ENCODE measurements around the gene SMCP. TPM values are rescaled to one million over a fixed set of nuclear protein-coding genes. Genes with fewer than 3 reads are reported as not detected.

The SMCP gene
- total RNA-seq, 6 experiments from 2014 or later, result not detected

- no peak within 1 kb of the TSS for H3K4me3 Mint-ChIP-seq
- H3K4me1 Mint-ChIP-seq (ENCODE audit: low read depth), result no peaks in the 10 kb centered on the region; the same call in 1 of the 2 replicates
- H3K27ac Mint-ChIP-seq, result no peak within 1 kb of the TSS
- no peak for TF ChIP-seq CTCF (IDR thresholded peaks at IDR 0.05)
- no peak for DNase-seq
- H3K9me3 Mint-ChIP-seq, result no peaks in the 10 kb centered on the region; the same call in 1 of the 2 replicates
- H3K36me3 Mint-ChIP-seq (ENCODE audit: low read depth), result no peaks in the 10 kb centered on the region
- H3K27me3 Mint-ChIP-seq (ENCODE audit: insufficient read depth), result peaks cover 7% of the 10 kb centered on the region; the same call in 1 of the 2 replicates
These were observed 18.4 kb upstream of the SMCP start, which contains the start of gene LCE7A for GRCh38 chr1:152859696-152860095. TSS of gene LCE7A (plus strand) at chr1:152859996. CDS start at chr1:152860698, 702 bp downstream.

DNA sequence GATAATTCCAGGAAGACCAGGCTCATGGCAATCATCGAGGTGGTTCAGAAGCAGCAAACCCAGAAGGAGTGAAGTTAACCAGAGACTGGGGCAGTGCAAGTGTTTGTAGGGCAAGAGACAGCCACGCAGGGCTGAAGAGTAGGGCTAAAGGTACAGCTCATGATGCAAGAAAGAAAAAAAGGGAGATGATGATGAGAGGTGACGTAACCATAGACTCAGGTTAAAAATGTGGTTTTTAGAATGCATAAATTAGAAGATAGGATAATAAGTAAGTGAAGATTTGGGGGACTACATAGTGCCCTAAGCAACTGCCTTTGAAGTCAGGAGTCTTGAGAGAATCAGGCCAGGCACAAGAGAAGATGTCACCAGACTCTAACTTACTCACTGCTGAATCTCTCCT is 18.0 kb upstream of the SMCP start:
- H3K27ac Mint-ChIP-seq, result no peak overlapping the region
- H3K36me3 Mint-ChIP-seq (ENCODE audit: low read depth), result no peaks in the 10 kb centered on the region
- no peak overlapping the region for H3K4me3 Mint-ChIP-seq
- no peak for DNase-seq
- H3K4me1 Mint-ChIP-seq (ENCODE audit: low read depth), result no peaks in the 10 kb centered on the region; the same call in 1 of the 2 replicates
- no peaks in the 10 kb centered on the region; the same call in 1 of the 2 replicates for H3K9me3 Mint-ChIP-seq
- peaks cover 7% of the 10 kb centered on the region; the same call in 1 of the 2 replicates for H3K27me3 Mint-ChIP-seq (ENCODE audit: insufficient read depth)
- no peak for TF ChIP-seq CTCF (IDR thresholded peaks at IDR 0.05)

GRCh38 chr1:152861374-152861773 is 16.7 kb upstream of the SMCP start:
- H3K9me3 Mint-ChIP-seq, result no peaks in the 10 kb centered on the region; the same call in 1 of the 2 replicates
- H3K27ac Mint-ChIP-seq, result no peak overlapping the region
- DNase-seq, result no peak
- H3K4me3 Mint-ChIP-seq, result no peak overlapping the region
- no peak for TF ChIP-seq CTCF (IDR thresholded peaks at IDR 0.05)
- no peaks in the 10 kb centered on the region for H3K36me3 Mint-ChIP-seq (ENCODE audit: low read depth)
- no peaks in the 10 kb centered on the region for H3K4me1 Mint-ChIP-seq (ENCODE audit: low read depth)
- H3K27me3 Mint-ChIP-seq (ENCODE audit: insufficient read depth), result peaks cover 7% of the 10 kb centered on the region; the same call in 1 of the 2 replicates

GRCh38 chr1:152864443-152864842 is 13.7 kb upstream of the SMCP start:
- Mint-ChIP-seq H3K4me1 (ENCODE audit: low read depth) (no peaks in the 10 kb centered on the region), H3K27me3 (ENCODE audit: insufficient read depth) (peaks cover 7% of the 10 kb centered on the region; the same call in 1 of the 2 replicates), H3K9me3 (no peaks in the 10 kb centered on the region; the same call in 1 of the 2 replicates), H3K27ac (no peak overlapping the region), H3K36me3 (ENCODE audit: low read depth) (no peaks in the 10 kb centered on the region), H3K4me3 (no peak overlapping the region)
- no peak for DNase-seq
- no peak for TF ChIP-seq CTCF (IDR thresholded peaks at IDR 0.05)

DNA sequence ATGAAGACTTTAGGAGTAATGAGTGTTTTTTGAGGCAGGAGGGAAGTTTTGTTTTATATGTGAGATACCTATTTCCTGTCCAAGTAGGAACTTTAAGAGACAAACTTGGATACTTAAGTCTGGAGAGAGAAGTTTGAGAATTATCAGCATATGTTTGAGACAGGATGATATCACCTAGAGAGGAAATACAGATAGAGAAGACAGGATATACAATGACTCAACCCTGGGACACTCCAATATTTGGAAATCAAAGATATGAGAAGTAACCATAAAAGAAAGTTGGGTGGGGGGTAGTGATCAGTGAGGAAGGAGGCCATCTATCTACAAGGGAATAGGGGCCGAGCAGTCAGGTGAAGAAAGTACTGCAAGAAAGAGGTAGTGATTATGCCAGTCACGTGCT is 11.8 kb upstream of the SMCP start:
- Mint-ChIP-seq H3K27ac (no peak overlapping the region), H3K9me3 (no peaks in the 10 kb centered on the region), H3K36me3 (ENCODE audit: low read depth) (no peaks in the 10 kb centered on the region), H3K27me3 (ENCODE audit: insufficient read depth) (no peaks in the 10 kb centered on the region), H3K4me3 (no peak overlapping the region), H3K4me1 (ENCODE audit: low read depth) (no peaks in the 10 kb centered on the region; the same call in 1 of the 2 replicates)
- DNase-seq, result no peak
- no peak for TF ChIP-seq CTCF (IDR thresholded peaks at IDR 0.05)

Measured in HFFc6 (cell line).